MG63 (cell line): ENCODE results near the gene SGCA. TPM values are rescaled to one million over a fixed set of nuclear protein-coding genes. Genes with fewer than 3 reads are reported as not detected.

Source experiments
- DNase-seq: peaks from one replicate; pipeline ENCODE4 v3.0.0-alpha.2; 2020
- H3K27me3 ChIP-seq: fragments of 250-450 bp; sonication (Bioruptor Pico); 2 replicates; pipeline ENCODE4 v1.5.1; 2020; ENCODE audit warnings: mild to moderate bottlenecking, moderate library complexity
- H3K36me3 ChIP-seq: fragments of 250-450 bp; sonication (Bioruptor Pico); 2 replicates; pipeline ENCODE4 v1.5.1; 2020; ENCODE audit warnings: mild to moderate bottlenecking, moderate library complexity
- H3K4me3 ChIP-seq: fragments of 250-450 bp; sonication (Bioruptor Pico); 2 replicates; pipeline ENCODE4 v1.5.1; 2020; ENCODE audit warnings: mild to moderate bottlenecking, moderate library complexity
- H3K9me3 ChIP-seq: fragments of 250-450 bp; sonication (Bioruptor Pico); 2 replicates; pipeline ENCODE4 v1.5.1; 2020; ENCODE audit warnings: mild to moderate bottlenecking, moderate library complexity
- total RNA-seq: library from RNA; depleted of rRNA; stranded (reverse); fragments of >200 nt; shearing (Covaris generic); gene quantifications from 2 replicates; pipeline ENCODE4 v1.2.3, GENCODE V29; 2014; ENCODE audit warnings: low replicate concordance

Gene SGCA
- total RNA-seq, 1 experiment from 2014 or later = 1.1 TPM

- Histone ChIP-seq H3K27me3 (no peaks in the 10 kb centered on the region), H3K9me3 (no peaks in the 10 kb centered on the region; the same call in 1 of the 2 replicates), H3K36me3 (peaks cover 5% of the 10 kb centered on the region), H3K4me3 (no peak overlapping the region)
- DNase-seq = no peak
Observed at GRCh38 chr17:50205111-50205962, 39.5 kb downstream of the SGCA start.

DNA sequence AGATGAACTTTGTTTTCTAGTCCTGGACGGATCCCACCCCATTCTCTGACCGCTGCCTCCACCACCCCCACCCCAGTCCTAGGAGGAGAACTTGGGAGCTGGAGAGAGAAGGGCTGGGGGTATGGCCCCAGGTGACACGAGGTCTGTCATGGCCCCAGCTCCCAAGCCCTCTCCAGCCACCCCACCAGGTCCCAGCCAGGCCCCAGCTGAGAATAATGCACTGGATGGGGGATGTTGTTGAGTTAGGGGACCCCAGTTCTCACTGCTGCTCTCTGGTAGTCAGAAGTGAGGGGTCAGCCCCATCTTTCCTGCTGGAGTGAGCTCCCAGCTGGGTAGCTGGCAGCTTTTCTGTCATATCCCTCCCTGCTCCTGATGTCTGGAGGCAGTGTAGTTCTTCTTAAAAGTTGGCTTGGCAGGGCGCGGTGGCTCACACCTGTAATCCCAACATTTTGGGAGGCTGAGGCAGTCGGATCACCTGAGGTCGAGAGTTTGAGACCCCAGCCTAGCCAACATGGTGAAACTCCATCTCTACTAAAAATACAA is 40.2 kb downstream of the SGCA start:
- Histone ChIP-seq H3K4me3 (no peak overlapping the region), H3K9me3 (no peaks in the 10 kb centered on the region; the same call in 1 of the 2 replicates), H3K36me3 (peaks cover 3% of the 10 kb centered on the region), H3K27me3 (no peaks in the 10 kb centered on the region)
- DNase-seq = no peak

GRCh38 chr17:50206604-50207293 is 40.9 kb downstream of the SGCA start:
- Histone ChIP-seq H3K27me3 (no peaks in the 10 kb centered on the region), H3K4me3 (peak overlapping the region; percentile 27; the same call in 1 of the 2 replicates), H3K9me3 (no peaks in the 10 kb centered on the region), H3K36me3 (no peaks in the 10 kb centered on the region)
- DNase-seq = peak; percentile 86

- Histone ChIP-seq H3K9me3 (no peaks in the 10 kb centered on the region), H3K4me3 (no peak overlapping the region), H3K36me3 (no peaks in the 10 kb centered on the region), H3K27me3 (no peaks in the 10 kb centered on the region)
- DNase-seq = no peak
Observed at GRCh38 chr17:50207315-50207714, 41.5 kb downstream of the SGCA start.

GRCh38 chr17:50207792-50208567 is 42.2 kb downstream of the SGCA start:
- Histone ChIP-seq H3K36me3 (no peaks in the 10 kb centered on the region), H3K4me3 (no peak overlapping the region), H3K27me3 (no peaks in the 10 kb centered on the region), H3K9me3 (no peaks in the 10 kb centered on the region)
- DNase-seq = no peak

DNA sequence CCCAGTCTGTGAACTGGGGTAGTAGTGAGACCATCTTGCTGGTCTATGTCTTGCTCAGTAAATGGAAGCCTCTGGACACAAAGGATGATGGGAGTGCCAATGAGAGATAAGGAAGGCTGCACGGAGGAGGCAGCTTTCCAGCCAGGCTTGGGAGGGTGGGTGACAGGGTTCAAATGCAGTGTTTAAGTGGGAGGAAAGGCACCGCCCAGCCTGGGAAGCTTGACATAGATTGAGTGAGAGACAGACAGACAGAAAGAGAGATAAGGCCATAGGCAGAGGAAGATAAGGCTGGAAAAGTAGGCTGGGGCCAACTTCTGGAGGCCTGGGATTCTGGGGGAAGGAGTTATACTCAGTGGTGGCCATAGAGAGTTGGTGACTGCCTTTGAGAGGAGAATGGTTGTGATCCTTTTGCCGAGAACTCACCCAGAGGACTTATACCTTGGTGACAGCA is 42.8 kb downstream of the SGCA start:
- Histone ChIP-seq H3K36me3 (no peaks in the 10 kb centered on the region), H3K27me3 (no peaks in the 10 kb centered on the region), H3K9me3 (no peaks in the 10 kb centered on the region), H3K4me3 (no peak overlapping the region)
- no peak for DNase-seq

GRCh38 chr17:50209133-50209471 is 43.3 kb downstream of the SGCA start:
- Histone ChIP-seq H3K27me3 (no peaks in the 10 kb centered on the region), H3K4me3 (no peak overlapping the region), H3K9me3 (no peaks in the 10 kb centered on the region), H3K36me3 (no peaks in the 10 kb centered on the region)
- DNase-seq = no peak

DNA sequence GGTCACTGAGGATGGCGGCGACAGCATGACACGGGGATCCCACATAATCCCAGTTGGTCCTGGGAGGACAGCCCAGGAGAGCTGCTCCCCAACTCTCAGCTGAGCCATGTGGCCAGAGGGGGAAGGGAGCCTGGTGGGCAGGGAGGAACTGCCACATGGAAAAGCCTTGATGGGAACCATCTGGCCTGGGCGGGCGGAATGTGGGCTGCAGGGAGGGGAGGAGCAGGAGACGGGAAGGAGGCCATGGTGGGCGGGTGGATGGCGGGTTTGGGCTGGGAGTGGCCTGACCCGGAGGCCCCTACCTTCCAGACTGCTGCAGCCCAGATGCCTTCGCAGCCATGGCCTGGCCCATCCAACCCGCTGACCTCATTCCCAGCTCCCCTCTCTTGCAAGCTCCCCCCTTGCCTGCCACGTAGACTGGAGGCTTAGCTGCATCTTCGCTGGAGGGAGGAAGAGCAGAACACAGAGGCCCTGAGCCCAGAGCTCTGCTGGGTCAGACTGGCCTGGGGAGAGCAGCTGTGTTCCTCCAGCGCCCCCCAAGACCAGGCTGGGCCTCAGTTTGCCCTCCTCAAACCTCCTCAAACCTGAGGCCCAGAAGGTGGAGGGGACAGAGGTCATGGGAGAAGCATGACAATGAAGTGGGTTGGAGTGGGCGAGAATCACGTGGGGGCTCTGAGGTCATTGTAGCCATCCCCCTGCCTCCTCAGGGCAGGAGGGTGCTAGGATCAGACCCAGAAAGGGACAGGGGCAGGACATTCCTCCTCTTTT is 43.9 kb downstream of the SGCA start:
- peak overlapping the region; percentile 8; the same call in 1 of the 2 replicates for H3K4me3 ChIP-seq
- DNase-seq = peak; percentile 100
- H3K9me3 ChIP-seq = no peaks in the 10 kb centered on the region
- H3K36me3 ChIP-seq = no peaks in the 10 kb centered on the region
- H3K27me3 ChIP-seq = no peaks in the 10 kb centered on the region

DNA sequence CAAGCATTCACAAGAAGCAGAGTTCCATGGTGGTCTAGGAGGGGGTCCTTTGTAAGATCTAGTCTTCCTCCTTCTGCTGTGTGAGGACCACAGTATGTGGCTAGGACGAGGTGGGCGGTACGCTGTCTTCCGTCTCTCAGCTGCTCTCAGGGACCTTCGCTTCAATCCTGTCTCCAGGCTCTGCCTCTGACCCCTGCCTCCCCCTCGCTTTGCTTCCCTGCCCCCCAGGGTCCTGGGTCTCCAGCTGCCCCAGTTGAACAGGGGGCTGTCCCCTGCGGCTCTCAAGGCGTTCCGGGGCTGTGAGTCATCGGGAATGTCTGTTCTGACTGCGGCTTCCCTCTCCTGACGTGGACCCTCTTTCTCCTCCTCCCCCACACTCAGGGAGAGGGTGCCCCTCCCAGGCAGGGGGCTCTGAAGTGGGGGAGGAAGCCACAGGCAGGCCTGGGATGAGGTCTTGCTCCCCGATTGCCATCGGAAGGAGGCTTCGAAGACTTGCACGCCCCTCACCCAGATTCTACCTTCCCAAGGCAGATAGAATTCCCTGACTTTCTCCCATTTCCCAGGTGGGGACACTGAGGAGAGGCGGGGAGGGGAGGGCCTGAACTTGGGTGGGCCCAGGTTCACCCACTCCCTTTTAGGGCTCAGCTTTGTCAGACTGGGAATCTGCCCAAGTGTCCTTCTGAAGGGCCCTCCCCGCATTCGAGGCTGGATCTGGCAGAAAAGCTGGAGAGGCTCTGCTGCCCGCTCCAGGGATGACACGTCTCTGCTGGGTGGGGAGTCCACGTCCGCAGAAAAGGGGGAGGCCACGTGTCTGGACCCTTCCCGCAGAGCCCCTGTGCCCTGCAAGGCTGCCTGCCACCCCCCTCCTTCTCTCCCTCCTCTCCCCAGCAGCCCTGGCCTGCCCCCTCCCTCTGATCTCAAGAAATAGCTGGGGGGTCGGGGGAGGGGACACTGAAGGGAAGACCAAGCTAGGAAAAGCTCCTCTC is 44.7 kb downstream of the SGCA start:
- H3K4me3 ChIP-seq = peak overlapping the region; percentile 8; the same call in 1 of the 2 replicates
- peak; percentile 98 for DNase-seq
- no peaks in the 10 kb centered on the region for H3K36me3 ChIP-seq
- no peaks in the 10 kb centered on the region for H3K9me3 ChIP-seq
- H3K27me3 ChIP-seq = no peaks in the 10 kb centered on the region

GRCh38 chr17:50211249-50212120 is 45.7 kb downstream of the SGCA start:
- H3K4me3 ChIP-seq = no peak overlapping the region

GRCh38 chr17:50212121-50212843 is 46.5 kb downstream of the SGCA start:
- Histone ChIP-seq H3K27me3 (no peaks in the 10 kb centered on the region), H3K4me3 (no peak overlapping the region), H3K9me3 (no peaks in the 10 kb centered on the region), H3K36me3 (no peaks in the 10 kb centered on the region)
- DNase-seq = peak; percentile 84

More at GRCh38 chr17:50211249-50212120, 45.7 kb downstream of the SGCA start:
- Histone ChIP-seq H3K27me3 (no peaks in the 10 kb centered on the region), H3K36me3 (no peaks in the 10 kb centered on the region), H3K9me3 (no peaks in the 10 kb centered on the region)
- peak; percentile 89 for DNase-seq

DNA sequence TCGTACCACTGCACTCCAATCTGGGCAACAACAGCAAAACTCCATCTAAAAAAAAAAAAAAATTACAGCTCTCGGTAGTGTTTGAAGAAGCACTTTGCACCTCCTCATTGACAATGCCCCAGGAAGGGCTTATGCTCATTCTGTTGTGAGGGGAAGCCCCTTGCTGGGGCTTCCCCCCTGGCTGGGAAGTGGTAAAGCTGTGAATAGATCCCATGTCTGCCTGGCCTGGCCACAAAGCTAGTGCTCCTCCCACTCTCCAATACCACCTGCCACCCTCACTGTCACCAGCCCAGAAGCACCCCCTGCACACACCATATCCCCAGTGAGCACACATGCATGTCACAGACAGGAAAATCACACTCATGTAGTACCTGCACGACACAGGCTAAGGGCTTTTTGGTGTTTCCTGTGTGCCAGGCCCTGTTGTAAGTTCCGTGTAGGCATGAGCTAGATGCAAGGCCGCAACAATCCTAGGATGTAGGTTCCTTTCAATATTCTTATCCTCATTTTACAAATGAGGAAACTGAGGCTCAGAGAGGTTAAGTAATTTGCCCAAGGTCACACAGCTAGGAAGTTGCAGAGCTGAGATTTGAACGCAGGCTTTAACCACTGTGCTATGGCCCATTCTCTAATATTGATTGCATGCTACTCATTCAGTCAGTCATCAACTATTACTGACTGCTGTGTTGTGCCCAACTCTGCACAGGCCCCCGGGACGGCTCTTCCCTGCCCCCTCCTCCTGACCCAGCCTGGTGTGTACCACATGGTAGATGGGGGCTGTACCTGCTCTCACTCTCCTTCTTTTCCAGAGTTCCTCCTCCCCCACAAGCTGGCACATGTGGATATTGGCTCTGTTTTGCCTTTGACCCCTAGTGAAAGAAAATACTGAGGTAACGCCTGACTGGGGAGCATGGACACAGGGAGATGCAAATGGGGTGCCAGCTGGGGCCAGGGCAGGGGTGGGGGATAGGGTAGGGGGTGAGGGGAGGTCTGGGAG is 47.5 kb downstream of the SGCA start:
- Histone ChIP-seq H3K36me3 (no peaks in the 10 kb centered on the region), H3K4me3 (no peak overlapping the region)
- DNase-seq = no peak

More for the DNA sequence above, 47.5 kb downstream of the SGCA start:
- H3K9me3 ChIP-seq = no peaks in the 10 kb centered on the region
- H3K27me3 ChIP-seq = no peaks in the 10 kb centered on the region
